Colonic mucosa (tissue), 4 donors: ENCODE data around the gene DIPK2A. TPM values are rescaled to one million over a fixed set of nuclear protein-coding genes. Genes with fewer than 3 reads are reported as not detected.

Experiments
- DNase-seq: peaks from one replicate; pipeline ENCODE4 v3.0.0-alpha.2; 2020
- H3K27ac ChIP-seq: fragments of 200-600 bp; one replicate; pipeline ENCODE4 v1.8.0; 2021
- H3K27me3 ChIP-seq: fragments of 200-600 bp; one replicate; pipeline ENCODE4 v1.8.0; 2021
- H3K36me3 ChIP-seq: fragments of 200-600 bp; one replicate; pipeline ENCODE4 v1.8.0; 2021
- H3K4me1 ChIP-seq: fragments of 200-600 bp; one replicate; pipeline ENCODE4 v1.8.0; 2021; ENCODE audit warnings: mild to moderate bottlenecking
- H3K4me3 ChIP-seq: fragments of 200-600 bp; one replicate; pipeline ENCODE4 v1.8.0; 2021
- H3K9ac ChIP-seq, 2 donors: one replicate each; pipeline ENCODE4 v1.7.0; 2013; ENCODE audit warnings: control low read depth in 2 of 2, low read depth in 2 of 2, low read length in 2 of 2
- H3K9me3 ChIP-seq: fragments of 200-600 bp; one replicate; pipeline ENCODE4 v1.8.0; 2021
- intact Hi-C: fragments of 100-400 bp; cut with DNase I; formaldehyde crosslinking; loops from one replicate; pipeline ENCODE4 v1.14.1; 2022
- total RNA-seq, 2 donors: library from RNA; stranded (reverse); fragmentation: NEBNext Ultra II Directional in 1 of 2; extraction: Animal tissue kit (Norgen Biotek cat#: 25700) in 1 of 2; gene quantifications; one replicate each; pipeline ENCODE4 v1.2.1, GENCODE V29; 2021
- TF ChIP-seq, protein P1 (sequence below): fragments of 200-600 bp; IDR thresholded peaks from one replicate; pipeline ENCODE4 v1.8.0; 2022; ENCODE audit warnings: antibody characterized with exemption, mild to moderate bottlenecking
- donor health status: healthy.
- donor health status: DM: no; HTN: no; CAD: no.
- donor health status: DM: no; HTN: no; CAD: no.

The DIPK2A gene
- total RNA-seq, 2 donors from 2014 or later = 19.3 to 21.4 TPM

GRCh38 chr3:144010371-144010770, 38.7 kb downstream of the DIPK2A start:
- H3K27me3 ChIP-seq = no peaks in the 10 kb centered on the region
- intact Hi-C loops = no loop called here
- TF ChIP-seq, protein P1, sequence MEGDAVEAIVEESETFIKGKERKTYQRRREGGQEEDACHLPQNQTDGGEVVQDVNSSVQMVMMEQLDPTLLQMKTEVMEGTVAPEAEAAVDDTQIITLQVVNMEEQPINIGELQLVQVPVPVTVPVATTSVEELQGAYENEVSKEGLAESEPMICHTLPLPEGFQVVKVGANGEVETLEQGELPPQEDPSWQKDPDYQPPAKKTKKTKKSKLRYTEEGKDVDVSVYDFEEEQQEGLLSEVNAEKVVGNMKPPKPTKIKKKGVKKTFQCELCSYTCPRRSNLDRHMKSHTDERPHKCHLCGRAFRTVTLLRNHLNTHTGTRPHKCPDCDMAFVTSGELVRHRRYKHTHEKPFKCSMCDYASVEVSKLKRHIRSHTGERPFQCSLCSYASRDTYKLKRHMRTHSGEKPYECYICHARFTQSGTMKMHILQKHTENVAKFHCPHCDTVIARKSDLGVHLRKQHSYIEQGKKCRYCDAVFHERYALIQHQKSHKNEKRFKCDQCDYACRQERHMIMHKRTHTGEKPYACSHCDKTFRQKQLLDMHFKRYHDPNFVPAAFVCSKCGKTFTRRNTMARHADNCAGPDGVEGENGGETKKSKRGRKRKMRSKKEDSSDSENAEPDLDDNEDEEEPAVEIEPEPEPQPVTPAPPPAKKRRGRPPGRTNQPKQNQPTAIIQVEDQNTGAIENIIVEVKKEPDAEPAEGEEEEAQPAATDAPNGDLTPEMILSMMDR = no peak

GRCh38 chr3:144011251-144011799, 39.7 kb downstream of the DIPK2A start:
- intact Hi-C loops = no loop called here
- Histone ChIP-seq H3K4me1 (no peaks in the 10 kb centered on the region), H3K4me3 (no peak overlapping the region), H3K27me3 (no peaks in the 10 kb centered on the region), H3K9me3 (no peaks in the 10 kb centered on the region), H3K36me3 (no peaks in the 10 kb centered on the region), H3K9ac (no peak overlapping the region), H3K27ac (no peak overlapping the region)
- no peak for DNase-seq
- TF ChIP-seq, protein P1 = no peak

More at GRCh38 chr3:144010371-144010770, 38.7 kb downstream of the DIPK2A start:
- DNase-seq = no peak
- Histone ChIP-seq H3K4me3 (no peak overlapping the region), H3K9ac (no peak overlapping the region), H3K9me3 (no peaks in the 10 kb centered on the region), H3K36me3 (no peaks in the 10 kb centered on the region), H3K27ac (no peak overlapping the region), H3K4me1 (no peaks in the 10 kb centered on the region)

GRCh38 chr3:144015133-144015532, 43.5 kb downstream of the DIPK2A start:
- Histone ChIP-seq H3K27me3 (no peaks in the 10 kb centered on the region), H3K36me3 (no peaks in the 10 kb centered on the region), H3K27ac (no peak overlapping the region), H3K9me3 (no peaks in the 10 kb centered on the region), H3K9ac (no peak overlapping the region), H3K4me3 (no peak overlapping the region), H3K4me1 (no peaks in the 10 kb centered on the region)
- TF ChIP-seq, protein P1 = no peak
- intact Hi-C loops = no loop called here
- no peak for DNase-seq

DNA sequence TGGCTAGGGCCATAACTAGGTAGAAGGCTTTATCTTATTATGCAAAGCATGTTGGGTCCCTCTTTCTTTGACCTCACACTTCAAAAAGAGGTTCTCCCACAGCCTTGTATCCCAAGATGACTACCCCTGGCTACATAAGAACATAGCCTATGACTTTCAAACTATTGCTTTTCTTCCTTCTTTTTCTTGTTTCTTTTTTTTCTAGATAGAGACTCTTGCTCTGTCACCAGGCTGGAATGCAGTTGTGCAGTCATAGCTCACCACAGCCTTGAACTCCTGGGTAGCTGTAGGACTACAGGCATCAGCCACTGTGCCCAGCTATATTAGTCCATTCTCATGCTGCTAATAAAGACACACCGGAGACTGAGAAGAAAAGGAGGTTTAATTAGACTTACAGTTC, 47.2 kb downstream of the DIPK2A start:
- H3K4me3 ChIP-seq = no peak overlapping the region
- intact Hi-C loops = no loop called here
- H3K36me3 ChIP-seq = no peaks in the 10 kb centered on the region
- no peak overlapping the region for H3K9ac ChIP-seq
- DNase-seq = no peak
- TF ChIP-seq, protein P1 = no peak
- H3K27me3 ChIP-seq = no peaks in the 10 kb centered on the region
- no peaks in the 10 kb centered on the region for H3K4me1 ChIP-seq
- H3K9me3 ChIP-seq = no peaks in the 10 kb centered on the region
- no peak overlapping the region for H3K27ac ChIP-seq

Other genes with a start within 250 kb of the DIPK2A start
- 1 to 10 TPM; 2.5 to 6.5 TPM for gene SLC9A9, start 123.4 kb upstream of the DIPK2A start, total RNA-seq